GM12875 (cell line): ENCODE measurements around the gene ADRB2.
"Not testable (repeated sequence)": the region's sequence is repeated elsewhere in the genome, so short reads cannot be mapped to it uniquely, and the experiment has no call there.

ENCODE experiments used
- H3K4me3 ChIP-seq: one replicate; pipeline ENCODE4 v1.5.1; 2011; ENCODE audit warnings: low read depth, low read length, control low read depth
- CTCF ChIP-seq: IDR thresholded peaks from 2 replicates; pipeline ENCODE4 v1.5.1; 2011; ENCODE audit warnings: low read depth, mild to moderate bottlenecking, control low read depth, inconsistent platforms, low read length, moderate library complexity, borderline replicate concordance; ENCODE audit not compliant: insufficient read depth

The ADRB2 gene

GRCh38 chr5:148873690-148874485 is 47.5 kb downstream of the ADRB2 start:
- no peak overlapping the region for H3K4me3 ChIP-seq
- TF ChIP-seq CTCF = no peak

- no peak for TF ChIP-seq CTCF
- H3K4me3 ChIP-seq = no peak overlapping the region
Observed at GRCh38 chr5:148875205-148875875, 48.9 kb downstream of the ADRB2 start.

- H3K4me3 ChIP-seq = not testable (repeated sequence)
Observed at GRCh38 chr5:148877436-148877835, 51.0 kb downstream of the ADRB2 start.
